ENCODE results near the gene ARPC1A. TPM values are rescaled to one million over a fixed set of nuclear protein-coding genes. Genes with fewer than 3 reads are reported as not detected.
A peak's percentile ranks its signal among the peaks of the same experiment; 100 is the strongest.

The ARPC1A gene
- total RNA-seq, 1 donor from 2014 or later, result 143 TPM

DNA sequence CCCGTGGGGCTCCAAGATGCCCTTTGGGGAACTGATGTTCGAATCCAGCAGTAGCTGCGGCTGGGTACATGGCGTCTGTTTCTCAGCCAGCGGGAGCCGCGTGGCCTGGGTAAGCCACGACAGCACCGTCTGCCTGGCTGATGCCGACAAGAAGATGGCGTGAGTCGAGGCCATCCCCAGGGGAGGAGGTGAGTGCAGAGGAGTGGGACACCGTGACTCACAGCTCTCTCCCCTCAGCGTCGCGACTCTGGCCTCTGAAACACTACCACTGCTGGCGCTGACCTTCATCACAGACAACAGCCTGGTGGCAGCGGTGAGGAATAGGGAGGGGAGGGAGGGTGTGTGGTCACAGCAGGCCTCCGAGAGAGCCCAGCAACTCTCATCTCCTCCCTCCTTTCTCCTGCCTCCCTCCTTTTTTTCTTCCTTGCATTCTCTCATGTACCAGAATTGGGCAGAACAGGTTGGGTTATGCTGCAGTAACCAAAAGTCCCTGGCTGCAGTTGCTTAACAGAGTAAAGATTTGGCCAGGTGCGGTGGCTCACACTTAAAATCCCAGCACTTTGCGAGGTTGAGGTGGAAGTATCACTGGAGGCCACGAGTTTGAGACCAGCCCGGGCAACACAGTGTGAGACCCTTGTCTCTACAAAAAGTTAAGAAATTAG, 65.4 kb downstream of the ARPC1A start:
- Histone ChIP-seq H3K9ac (no peak overlapping the region), H3K4me1 (peaks cover 8% of the 10 kb centered on the region), H3K79me2 (ENCODE audit: low read depth) (no peaks in the 10 kb centered on the region), H3K4me2 (no peak overlapping the region), H3F3A (ENCODE audit: low read depth) (peaks cover 48% of the 10 kb centered on the region), H3K36me3 (no peaks in the 10 kb centered on the region), H3K27me3 (no peaks in the 10 kb centered on the region), H2AFZ (replicated peaks) (no peak overlapping the region), H3K27ac (no peak overlapping the region), H3K9me3 (ENCODE audit: low read depth) (no peaks in the 10 kb centered on the region), H3K4me3 (no peak overlapping the region), H4K20me1 (ENCODE audit: low read depth) (peaks cover 19% of the 10 kb centered on the region)
- peaks cover 6% of the 10 kb centered on the region for H3K27me3 Mint-ChIP-seq (ENCODE audit: insufficient read depth, low read depth)
- no peak overlapping the region for H3K27ac Mint-ChIP-seq
- peak overlapping the region; percentile 24 for H3K4me3 Mint-ChIP-seq
- TF ChIP-seq, protein P1, sequence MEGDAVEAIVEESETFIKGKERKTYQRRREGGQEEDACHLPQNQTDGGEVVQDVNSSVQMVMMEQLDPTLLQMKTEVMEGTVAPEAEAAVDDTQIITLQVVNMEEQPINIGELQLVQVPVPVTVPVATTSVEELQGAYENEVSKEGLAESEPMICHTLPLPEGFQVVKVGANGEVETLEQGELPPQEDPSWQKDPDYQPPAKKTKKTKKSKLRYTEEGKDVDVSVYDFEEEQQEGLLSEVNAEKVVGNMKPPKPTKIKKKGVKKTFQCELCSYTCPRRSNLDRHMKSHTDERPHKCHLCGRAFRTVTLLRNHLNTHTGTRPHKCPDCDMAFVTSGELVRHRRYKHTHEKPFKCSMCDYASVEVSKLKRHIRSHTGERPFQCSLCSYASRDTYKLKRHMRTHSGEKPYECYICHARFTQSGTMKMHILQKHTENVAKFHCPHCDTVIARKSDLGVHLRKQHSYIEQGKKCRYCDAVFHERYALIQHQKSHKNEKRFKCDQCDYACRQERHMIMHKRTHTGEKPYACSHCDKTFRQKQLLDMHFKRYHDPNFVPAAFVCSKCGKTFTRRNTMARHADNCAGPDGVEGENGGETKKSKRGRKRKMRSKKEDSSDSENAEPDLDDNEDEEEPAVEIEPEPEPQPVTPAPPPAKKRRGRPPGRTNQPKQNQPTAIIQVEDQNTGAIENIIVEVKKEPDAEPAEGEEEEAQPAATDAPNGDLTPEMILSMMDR (IDR thresholded peaks at IDR 0.05), result no peak
- H3K36me3 Mint-ChIP-seq, result peaks cover 5% of the 10 kb centered on the region
- DNase-seq (ENCODE audit: low spot score), result no peak
- peaks cover 10% of the 10 kb centered on the region for H3K4me1 Mint-ChIP-seq
- H3K9me3 Mint-ChIP-seq, result no peaks in the 10 kb centered on the region

DNA sequence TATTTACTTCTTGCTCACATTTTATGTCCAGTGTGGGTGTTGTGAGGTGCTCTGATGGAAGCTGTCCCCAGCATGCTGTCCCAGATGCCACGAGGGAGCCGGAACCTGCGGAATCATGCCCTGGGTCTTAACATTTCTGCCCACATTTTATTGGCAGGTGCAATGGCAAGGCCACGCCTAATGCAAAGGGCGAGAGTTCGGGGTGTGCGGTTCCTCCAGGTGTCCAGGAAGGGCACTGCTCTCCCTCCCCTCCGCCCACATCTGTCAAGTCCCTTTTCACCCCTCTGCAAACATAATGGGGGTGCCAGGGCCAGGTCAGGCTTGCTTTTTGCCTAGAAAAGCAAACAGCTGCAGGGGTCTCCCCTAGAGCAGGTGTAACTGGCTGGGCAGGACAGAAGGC, 66.3 kb downstream of the ARPC1A start:
- Mint-ChIP-seq H3K4me3 (peak overlapping the region; percentile 67), H3K9me3 (no peaks in the 10 kb centered on the region), H3K27me3 (ENCODE audit: insufficient read depth, low read depth) (peaks cover 6% of the 10 kb centered on the region), H3K4me1 (peaks cover 10% of the 10 kb centered on the region), H3K36me3 (peaks cover 5% of the 10 kb centered on the region), H3K27ac (no peak overlapping the region)
- Histone ChIP-seq H3K79me2 (ENCODE audit: low read depth) (no peaks in the 10 kb centered on the region), H3K4me2 (peak overlapping the region; percentile 77), H3K4me1 (peaks cover 8% of the 10 kb centered on the region), H3K27ac (no peak overlapping the region), H2AFZ (replicated peaks) (no peak overlapping the region), H3K36me3 (no peaks in the 10 kb centered on the region), H3K4me3 (peak overlapping the region; percentile 62), H3F3A (ENCODE audit: low read depth) (peaks cover 51% of the 10 kb centered on the region), H4K20me1 (ENCODE audit: low read depth) (peaks cover 19% of the 10 kb centered on the region), H3K9ac (no peak overlapping the region), H3K9me3 (ENCODE audit: low read depth) (no peaks in the 10 kb centered on the region), H3K27me3 (no peaks in the 10 kb centered on the region)
- no peak for DNase-seq (ENCODE audit: low spot score)
- TF ChIP-seq, protein P1 (IDR thresholded peaks at IDR 0.05), result no peak
- TF ChIP-seq EZH2phosphoT487 (IDR thresholded peaks at IDR 0.05), result no peak
- no peak for TF ChIP-seq EZH2 (IDR thresholded peaks at IDR 0.05)

DNA sequence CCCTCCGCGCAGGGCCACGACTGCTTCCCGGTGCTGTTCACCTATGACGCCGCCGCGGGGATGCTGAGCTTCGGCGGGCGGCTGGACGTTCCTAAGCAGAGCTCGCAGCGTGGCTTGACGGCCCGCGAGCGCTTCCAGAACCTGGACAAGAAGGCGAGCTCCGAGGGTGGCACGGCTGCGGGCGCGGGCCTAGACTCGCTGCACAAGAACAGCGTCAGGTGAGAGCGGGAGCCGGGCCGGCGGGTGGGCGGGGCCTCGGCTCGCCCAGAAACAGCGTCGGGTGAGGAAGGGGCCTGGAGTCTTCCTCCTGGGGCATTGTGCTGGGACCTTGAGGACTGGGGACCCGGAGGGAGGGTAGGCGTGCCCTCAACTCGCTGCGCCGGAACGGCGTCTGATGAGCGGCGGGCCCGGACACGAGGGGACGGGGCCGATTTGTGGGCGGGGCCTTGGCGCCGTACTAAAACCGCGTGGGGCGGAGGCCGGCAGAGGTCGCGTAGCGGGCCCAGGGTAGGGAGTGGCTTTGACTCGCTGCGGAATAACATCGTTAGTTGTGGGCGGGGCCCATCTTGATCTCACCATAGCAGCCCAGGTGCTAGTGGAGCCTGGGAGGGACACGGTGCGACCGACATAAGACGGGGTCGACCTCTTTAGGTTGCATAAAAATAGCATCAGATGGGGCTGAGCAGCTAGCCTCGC, 67.1 kb downstream of the ARPC1A start:
- Histone ChIP-seq H3K4me2 (peak overlapping the region; percentile 77), H4K20me1 (ENCODE audit: low read depth) (peaks cover 22% of the 10 kb centered on the region), H3K9ac (no peak overlapping the region), H3K9me3 (ENCODE audit: low read depth) (no peaks in the 10 kb centered on the region), H3F3A (ENCODE audit: low read depth) (peaks cover 53% of the 10 kb centered on the region), H3K4me3 (peak overlapping the region; percentile 62), H3K4me1 (peaks cover 8% of the 10 kb centered on the region), H3K36me3 (no peaks in the 10 kb centered on the region), H2AFZ (replicated peaks) (peak overlapping the region; percentile 53), H3K79me2 (ENCODE audit: low read depth) (no peaks in the 10 kb centered on the region), H3K27ac (no peak overlapping the region), H3K27me3 (no peaks in the 10 kb centered on the region)
- H3K4me3 Mint-ChIP-seq, result peak overlapping the region; percentile 93
- peaks cover 6% of the 10 kb centered on the region for H3K36me3 Mint-ChIP-seq
- no peaks in the 10 kb centered on the region for H3K9me3 Mint-ChIP-seq
- TF ChIP-seq EZH2phosphoT487 (IDR thresholded peaks at IDR 0.05), result no peak
- TF ChIP-seq, protein P1 (IDR thresholded peaks at IDR 0.05), result no peak
- no peak for TF ChIP-seq EZH2 (IDR thresholded peaks at IDR 0.05)
- H3K27me3 Mint-ChIP-seq (ENCODE audit: insufficient read depth, low read depth), result peaks cover 6% of the 10 kb centered on the region
- H3K4me1 Mint-ChIP-seq, result peaks cover 10% of the 10 kb centered on the region
- peak overlapping the region; percentile 74 for H3K27ac Mint-ChIP-seq
- peak; percentile 90 for DNase-seq (ENCODE audit: low spot score)
